Skeletal muscle satellite cell (primary cell): ENCODE measurements around the gene CENPB.

Experiments used
- H3K27me3 ChIP-seq: 2 replicates; pipeline ENCODE4 v1.7.0; 2013; ENCODE audit warnings: low read length; ENCODE audit not compliant: control insufficient read depth, insufficient read depth
- H3K36me3 ChIP-seq: 2 replicates; pipeline ENCODE4 v1.7.0; 2013; ENCODE audit warnings: mild to moderate bottlenecking, control low read depth, low read length; ENCODE audit not compliant: insufficient read depth
- H3K4me1 ChIP-seq: 2 replicates; pipeline ENCODE4 v1.7.0; 2013; ENCODE audit warnings: low read length; ENCODE audit not compliant: control insufficient read depth, insufficient read depth
- H3K4me2 ChIP-seq: 2 replicates; pipeline ENCODE4 v1.7.0; 2013; ENCODE audit warnings: mild to moderate bottlenecking, low read length
- H3K4me3 ChIP-seq: 2 replicates; pipeline ENCODE4 v1.7.0; 2013; ENCODE audit warnings: low read length
- H3K9ac ChIP-seq: 2 replicates; pipeline ENCODE4 v1.7.0; 2013; ENCODE audit warnings: mild to moderate bottlenecking, low read depth, low read length, moderate library complexity
- H3K9me3 ChIP-seq: replicated peaks from 2 replicates; pipeline ENCODE4 v1.7.0; 2013; ENCODE audit warnings: mild to moderate bottlenecking, control low read depth, low read length

The CENPB gene

DNA sequence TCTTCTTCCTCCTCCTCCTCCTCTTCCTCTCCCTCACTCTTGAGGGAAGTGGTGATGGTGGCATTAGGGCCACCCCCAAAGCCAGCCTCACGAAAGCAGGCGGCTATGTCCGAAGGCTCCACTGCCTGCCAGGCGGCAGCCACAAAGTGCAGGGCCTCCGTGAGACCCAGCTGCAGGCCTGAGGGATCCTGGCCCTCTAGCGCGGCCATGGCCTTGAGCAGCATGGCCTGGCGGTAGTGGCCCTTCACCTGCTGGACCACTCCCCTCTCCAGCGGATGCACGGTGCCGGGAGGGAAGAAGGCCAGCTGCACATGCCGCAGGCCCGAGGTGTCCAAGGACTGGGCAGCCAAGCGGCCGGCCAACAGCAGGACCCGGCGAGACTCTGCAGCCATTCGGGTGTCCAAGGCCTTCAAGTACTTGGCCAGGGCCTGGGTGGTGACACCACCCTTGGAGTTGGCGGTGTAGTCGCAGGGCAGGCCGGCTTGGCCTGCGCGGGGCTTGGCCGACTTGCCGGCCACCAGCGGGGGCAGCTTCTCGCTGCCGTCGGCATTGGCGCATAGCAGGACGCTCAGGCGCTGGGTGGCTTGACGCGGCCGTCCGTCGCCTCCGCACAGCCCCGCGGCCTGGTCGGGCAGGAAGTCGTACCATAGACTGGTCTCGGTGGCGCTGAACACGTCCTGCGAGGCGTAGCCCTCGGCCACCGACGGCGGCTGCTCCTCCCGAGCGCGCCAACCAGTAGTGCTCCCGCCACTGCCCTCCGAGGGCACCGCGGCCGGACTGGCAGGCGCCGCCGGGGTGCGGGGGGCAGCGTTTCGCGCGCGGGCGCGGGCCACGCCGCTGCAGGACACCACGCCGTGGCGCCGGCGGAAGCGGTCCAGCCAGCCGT is 1.1 kb downstream of the CENPB start:
- Histone ChIP-seq H3K4me3 (peak overlapping the region; percentile 98), H3K9ac (peak overlapping the region; percentile 86), H3K36me3 (peaks cover 20% of the 10 kb centered on the region), H3K4me2 (peak overlapping the region; percentile 100), H3K9me3 (no peaks in the 10 kb centered on the region), H3K27me3 (no peaks in the 10 kb centered on the region), H3K4me1 (peaks cover 40% of the 10 kb centered on the region)

DNA sequence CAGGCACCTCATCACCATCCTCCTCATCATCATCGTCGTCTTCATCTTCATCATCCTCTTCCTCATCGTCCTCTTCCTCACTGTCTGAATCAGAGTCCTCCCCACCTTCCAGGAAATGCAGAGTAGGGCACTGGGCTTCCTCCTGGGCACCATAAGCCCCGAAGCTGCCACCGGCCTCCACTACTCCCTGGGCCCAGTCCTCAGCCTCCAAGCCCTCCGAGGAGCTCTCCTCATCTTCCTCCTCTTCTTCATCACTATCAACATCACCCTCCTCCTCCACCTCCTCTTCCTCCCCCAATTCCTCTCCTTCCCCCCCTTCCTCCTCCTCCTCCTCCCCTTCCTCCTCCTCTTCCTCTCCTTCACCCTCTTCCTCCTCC is 1.7 kb downstream of the CENPB start:
- Histone ChIP-seq H3K9me3 (no peaks in the 10 kb centered on the region), H3K4me2 (peak overlapping the region; percentile 100), H3K36me3 (peaks cover 20% of the 10 kb centered on the region), H3K4me1 (peaks cover 40% of the 10 kb centered on the region), H3K9ac (peak overlapping the region; percentile 86), H3K27me3 (no peaks in the 10 kb centered on the region), H3K4me3 (peak overlapping the region; percentile 98)

DNA sequence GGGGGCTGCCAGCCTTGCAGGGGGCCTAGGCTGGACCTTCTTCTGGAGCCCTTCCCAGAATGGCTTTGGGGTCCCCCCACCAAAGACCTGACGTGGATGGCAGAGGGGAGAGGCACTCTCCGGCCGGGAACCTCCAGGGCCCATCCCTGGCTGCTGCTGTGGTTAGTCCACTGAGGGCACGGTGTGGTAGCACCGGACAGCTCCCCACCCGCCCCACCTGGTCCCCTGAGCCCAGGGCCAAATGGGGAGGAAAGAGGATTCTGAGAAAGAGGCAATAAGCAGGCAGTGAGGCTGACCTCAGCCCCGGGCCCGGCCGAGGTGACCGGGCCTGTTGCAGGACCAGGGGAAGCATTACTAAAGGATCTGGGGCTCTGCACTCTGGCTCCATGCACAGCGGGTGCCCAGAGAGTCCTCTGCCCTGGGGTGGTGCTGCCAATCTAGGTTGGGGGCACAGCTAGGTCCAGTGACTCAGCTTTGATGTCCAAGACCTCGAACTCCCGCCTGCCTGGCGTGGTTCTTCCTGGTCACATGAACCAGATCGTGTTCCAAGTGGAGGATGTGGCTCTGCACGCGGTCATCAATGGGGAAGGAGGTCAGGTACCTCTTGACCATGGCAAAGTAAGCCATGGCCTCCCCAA is 2.2 kb downstream of the CENPB start:
- Histone ChIP-seq H3K27me3 (no peaks in the 10 kb centered on the region), H3K4me2 (peak overlapping the region; percentile 100), H3K4me3 (peak overlapping the region; percentile 98), H3K9me3 (no peaks in the 10 kb centered on the region), H3K4me1 (peaks cover 40% of the 10 kb centered on the region), H3K36me3 (peaks cover 20% of the 10 kb centered on the region), H3K9ac (peak overlapping the region; percentile 86)

DNA sequence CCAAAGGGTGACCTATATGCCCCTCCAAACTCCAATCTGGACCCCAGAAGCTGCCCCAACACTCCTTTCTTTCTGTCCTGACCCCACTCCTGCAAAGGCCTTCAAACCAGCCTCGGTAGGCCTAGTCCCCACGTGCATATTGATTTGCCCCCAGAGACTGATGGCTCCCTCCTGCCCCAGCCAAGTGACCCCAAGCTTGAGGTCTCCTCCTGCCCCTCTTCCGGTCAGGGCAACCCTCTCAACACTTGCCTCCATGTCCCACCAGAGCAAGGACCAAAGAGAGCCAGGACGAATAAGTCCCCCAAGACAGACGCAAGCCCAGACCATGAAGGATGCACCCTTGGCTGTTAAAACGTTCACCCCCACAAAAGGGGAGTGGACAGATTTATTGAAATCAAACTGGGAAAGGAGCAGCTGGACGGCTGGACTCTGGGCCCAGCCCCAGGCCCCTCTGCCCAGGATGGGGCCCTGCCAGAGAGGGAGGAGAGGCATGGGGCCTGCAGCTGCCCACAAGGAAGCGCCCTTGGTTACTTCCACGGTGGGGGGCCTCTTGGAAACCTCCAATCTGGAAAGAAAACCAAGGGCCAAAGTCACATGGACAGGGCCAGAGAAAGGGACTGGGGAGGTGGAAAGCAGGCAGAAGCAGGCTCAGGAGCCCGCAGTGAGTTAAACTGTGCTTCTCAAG is 2.9 kb downstream of the CENPB start:
- Histone ChIP-seq H3K9me3 (no peaks in the 10 kb centered on the region), H3K27me3 (no peaks in the 10 kb centered on the region), H3K9ac (peak overlapping the region; percentile 86), H3K4me3 (peak overlapping the region; percentile 98), H3K4me2 (peak overlapping the region; percentile 100), H3K36me3 (peaks cover 20% of the 10 kb centered on the region), H3K4me1 (peaks cover 40% of the 10 kb centered on the region)

DNA sequence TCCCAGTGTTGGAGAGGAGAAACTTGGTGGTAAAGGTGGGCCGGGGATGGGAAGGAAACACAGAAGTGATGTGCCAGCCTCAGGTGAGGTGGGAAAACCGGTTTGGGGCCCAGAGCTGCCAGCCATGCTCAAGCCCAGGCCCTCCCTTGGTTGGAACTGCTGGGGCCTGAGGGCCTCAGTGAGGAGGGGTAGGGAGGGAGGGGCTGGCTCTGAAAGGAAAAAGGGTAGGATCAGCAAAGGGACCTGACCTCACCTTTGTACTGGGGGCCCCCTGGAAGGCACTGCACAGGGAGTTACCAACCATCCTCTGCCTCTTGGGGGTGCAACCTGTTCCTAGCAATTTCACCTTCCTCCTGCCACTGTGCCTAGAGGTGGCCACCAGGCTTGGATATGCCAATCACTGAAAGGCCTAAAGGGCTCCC is 3.5 kb downstream of the CENPB start:
- H3K36me3 ChIP-seq: peaks cover 20% of the 10 kb centered on the region
- peak overlapping the region; percentile 9 for H3K9ac ChIP-seq
- H3K9me3 ChIP-seq: no peaks in the 10 kb centered on the region
- peaks cover 42% of the 10 kb centered on the region for H3K4me1 ChIP-seq
- H3K4me2 ChIP-seq: peak overlapping the region; percentile 100
- no peaks in the 10 kb centered on the region for H3K27me3 ChIP-seq
- H3K4me3 ChIP-seq: no peak overlapping the region

DNA sequence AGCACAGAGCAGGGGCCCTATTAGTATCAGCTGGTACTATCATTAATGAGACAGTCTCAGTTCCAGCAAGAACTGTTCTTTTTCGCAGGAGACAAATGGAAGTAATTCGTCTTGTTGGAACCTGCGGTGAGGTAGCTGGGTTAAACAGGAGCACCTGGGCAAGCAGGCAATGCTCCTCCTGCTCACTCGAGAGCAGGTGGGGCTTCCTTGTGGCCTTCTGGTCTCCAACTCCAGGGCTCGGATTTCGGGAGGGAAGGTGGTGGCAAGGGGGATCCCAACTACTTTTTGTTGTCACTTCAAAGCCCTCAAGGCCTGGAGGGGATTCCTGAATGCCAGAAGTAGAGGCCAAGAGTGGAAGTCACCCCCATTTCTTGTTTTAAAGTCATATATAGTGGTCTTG is 3.9 kb downstream of the CENPB start:
- Histone ChIP-seq H3K4me2 (no peak overlapping the region), H3K36me3 (peaks cover 20% of the 10 kb centered on the region), H3K9me3 (no peaks in the 10 kb centered on the region), H3K27me3 (no peaks in the 10 kb centered on the region), H3K9ac (no peak overlapping the region), H3K4me3 (no peak overlapping the region), H3K4me1 (peaks cover 47% of the 10 kb centered on the region)

DNA sequence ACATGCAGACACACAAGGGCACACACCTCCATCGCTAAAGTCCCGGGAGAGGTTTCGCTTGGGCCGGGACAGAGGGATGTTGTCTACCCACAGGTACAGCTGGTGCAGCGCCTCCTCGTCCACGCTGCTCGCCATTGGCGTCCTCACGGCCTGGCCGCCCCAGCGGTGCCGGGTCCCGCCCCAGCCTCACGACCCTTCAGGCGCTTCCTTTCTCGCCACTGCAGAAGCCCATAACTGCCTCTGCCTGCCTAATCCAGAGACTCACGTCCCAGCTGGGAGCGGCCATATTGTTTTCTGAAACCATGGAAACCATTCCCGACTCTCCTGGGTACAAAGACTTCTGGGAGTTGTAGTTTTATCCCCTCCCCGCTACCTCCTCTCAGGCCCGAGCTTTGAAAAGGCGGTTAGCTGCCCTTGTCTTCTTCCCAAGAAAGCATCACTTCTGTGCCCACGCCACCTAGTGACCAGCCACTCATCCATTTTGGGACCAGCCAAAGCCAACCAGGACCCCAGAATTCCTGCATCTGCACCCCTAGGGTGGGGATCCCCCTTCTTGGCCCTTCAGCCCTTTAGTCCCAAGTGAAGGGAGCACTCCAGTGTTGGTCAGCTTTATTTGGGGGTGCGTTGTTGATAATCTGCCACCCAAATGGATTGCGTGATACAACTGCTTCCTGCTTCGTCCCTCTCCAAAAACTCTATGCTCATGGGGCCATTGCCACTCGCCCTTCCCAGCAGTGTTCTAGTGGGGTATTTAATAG is 5.2 kb downstream of the CENPB start, which contains the start of gene SPEF1:
TSS of gene SPEF1 (minus strand) at position 296 of the 758 bp plus-strand sequence. CDS start at position 135, 161 bp downstream.
- Histone ChIP-seq H3K9ac (peak within 1 kb of the TSS; percentile 32), H3K4me1 (peaks cover 46% of the 10 kb centered on the region), H3K4me3 (peak within 1 kb of the TSS; percentile 69), H3K4me2 (peak within 1 kb of the TSS; percentile 91), H3K27me3 (no peaks in the 10 kb centered on the region), H3K9me3 (no peaks in the 10 kb centered on the region), H3K36me3 (peaks cover 20% of the 10 kb centered on the region)

DNA sequence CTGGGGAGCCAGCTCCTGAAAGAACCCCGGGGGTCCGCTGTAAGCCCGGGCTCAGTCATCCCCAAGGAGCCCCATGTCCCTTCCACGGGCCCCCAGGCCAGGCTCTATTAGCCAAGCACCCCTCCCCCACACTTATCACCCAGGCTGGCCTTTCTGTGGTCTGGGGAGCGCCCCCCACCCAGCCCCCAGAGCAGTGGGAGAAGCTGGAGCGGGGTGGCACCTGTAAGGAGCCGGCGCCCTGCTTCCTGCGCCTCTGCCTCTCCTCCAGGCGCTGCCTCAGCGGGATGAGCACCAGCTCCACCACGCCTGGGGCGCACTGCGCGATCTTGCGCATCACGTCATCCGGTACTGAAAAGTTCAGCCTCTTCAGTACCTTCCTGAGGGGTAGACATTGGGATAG is 7.6 kb downstream of the CENPB start:
- Histone ChIP-seq H3K4me3 (no peak overlapping the region), H3K4me1 (peaks cover 24% of the 10 kb centered on the region)

DNA sequence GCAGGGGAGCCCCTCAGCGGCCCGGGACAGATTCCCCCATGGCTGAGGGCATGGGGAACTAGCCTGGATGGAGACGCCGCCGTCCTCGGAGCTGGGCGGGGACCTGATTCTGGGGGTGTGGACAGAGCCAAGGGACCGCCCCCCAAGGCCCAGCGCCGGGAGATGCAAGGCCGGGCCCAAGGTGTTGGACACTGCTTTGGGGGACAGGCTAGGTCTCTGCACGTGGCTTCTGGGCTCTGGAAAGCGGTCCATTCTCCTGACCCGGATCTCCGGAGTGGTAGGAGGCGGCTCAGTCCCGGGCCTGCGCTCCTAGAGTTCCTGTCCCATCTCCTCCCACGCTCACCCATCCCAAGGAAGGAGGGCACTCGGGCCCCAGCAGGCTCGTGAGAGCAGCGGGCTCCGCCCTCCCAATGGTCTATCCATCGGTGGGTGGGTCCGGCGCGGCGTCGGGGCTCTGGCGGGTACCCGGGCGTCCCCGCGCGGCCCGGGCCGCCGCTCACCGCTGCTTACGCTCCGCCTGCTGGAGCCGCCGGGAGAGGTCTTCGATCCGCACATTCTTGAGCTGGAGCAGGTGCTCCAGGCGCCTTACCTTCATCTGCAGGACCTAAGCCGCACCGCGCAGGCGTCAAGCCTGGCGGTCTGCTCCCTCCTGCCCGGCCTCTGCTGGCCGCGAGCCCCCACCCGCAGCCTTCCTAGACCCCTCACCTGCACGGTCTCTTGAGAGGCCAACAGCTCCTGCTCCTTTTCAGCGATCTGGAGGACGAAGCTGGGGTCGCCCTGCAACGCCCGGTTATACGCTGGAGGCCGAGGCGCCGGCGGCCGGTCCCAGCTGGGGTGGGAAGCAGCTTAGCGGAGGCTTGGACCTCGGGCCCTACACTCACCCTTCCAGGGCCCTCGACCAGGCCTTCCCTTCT is 8.6 kb downstream of the CENPB start:
- H3K4me2 ChIP-seq: peak overlapping the region; percentile 99
- peak overlapping the region; percentile 80 for H3K4me3 ChIP-seq
- H3K27me3 ChIP-seq: no peaks in the 10 kb centered on the region
- peak overlapping the region; percentile 72 for H3K9ac ChIP-seq
- peaks cover 17% of the 10 kb centered on the region for H3K4me1 ChIP-seq
- H3K9me3 ChIP-seq: no peaks in the 10 kb centered on the region
- H3K36me3 ChIP-seq: no peaks in the 10 kb centered on the region

More for the DNA sequence above, 7.6 kb downstream of the CENPB start:
- no peak overlapping the region for H3K9ac ChIP-seq
- no peak overlapping the region for H3K4me2 ChIP-seq
- H3K36me3 ChIP-seq: peaks cover 6% of the 10 kb centered on the region
- H3K9me3 ChIP-seq: no peaks in the 10 kb centered on the region
- no peaks in the 10 kb centered on the region for H3K27me3 ChIP-seq

DNA sequence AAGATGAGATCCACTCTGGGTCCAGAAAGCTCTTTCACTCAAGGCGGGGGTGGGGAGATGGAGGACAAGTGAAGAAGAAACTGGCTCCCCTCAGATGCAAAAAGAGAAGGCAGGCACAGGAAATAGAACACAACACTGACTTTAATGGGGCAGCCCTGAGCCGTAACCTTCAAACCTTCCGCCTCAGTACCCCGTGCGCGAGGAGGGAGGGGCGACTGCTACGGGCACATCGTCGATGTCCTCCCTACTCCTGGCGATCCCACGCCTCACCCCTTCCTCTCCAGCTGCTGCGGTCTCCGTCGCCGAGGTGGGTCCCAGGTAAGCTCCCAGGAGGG is 9.2 kb downstream of the CENPB start:
- peak overlapping the region; percentile 72 for H3K9ac ChIP-seq
- H3K36me3 ChIP-seq: no peaks in the 10 kb centered on the region
- peak overlapping the region; percentile 80 for H3K4me3 ChIP-seq
- no peaks in the 10 kb centered on the region for H3K9me3 ChIP-seq
- H3K4me1 ChIP-seq: peaks cover 17% of the 10 kb centered on the region
- H3K27me3 ChIP-seq: no peaks in the 10 kb centered on the region
- peak overlapping the region; percentile 99 for H3K4me2 ChIP-seq
